Measurements from ENCODE around the gene FAM237B. TPM values are rescaled to one million over a fixed set of nuclear protein-coding genes. Genes with fewer than 3 reads are reported as not detected.
"Not testable (repeated sequence)": the region's sequence is repeated elsewhere in the genome, so short reads cannot be mapped to it uniquely, and the experiment has no call there.

FAM237B gene
- total and polyA plus RNA-seq, 2 of the 13 experiments (the other 11 are each of a cell fraction or from before 2014, with no cell fraction given): not detected

GRCh38 chr7:90334926-90335325, 13.8 kb upstream of the FAM237B start:
- intact Hi-C loops (cut with micrococcal nuclease; ENCODE audit: unreplicated experiment); H3K27me3 ChIP-seq (ENCODE audit: control insufficient read depth in 1 of 2, insufficient read depth in 2 of 2, low read length in 2 of 2); ATAC-seq; H3K27ac ChIP-seq (ENCODE audit: extremely low read length, insufficient read depth, low read length); H3K36me3 ChIP-seq (replicated peaks in 1 of 2; ENCODE audit: control insufficient read depth in 1 of 2, insufficient read depth in 2 of 2, low read length in 2 of 2); H3K4me3 ChIP-seq (replicated peaks in 1 of 3; ENCODE audit: insufficient read depth in 1 of 3, low read depth in 2 of 3, low read length in 3 of 3); CTCF ChIA-PET (ENCODE audit: low intra/inter-chr PET ratio, low total read pairs); H3K79me2 ChIP-seq (ENCODE audit: insufficient read depth, low read length); FAIRE-seq; in situ Hi-C loops (cut with HindIII; ENCODE audit: extremely low pct_ligation_motif_present, low pct_unique_long_range_greater_than_20kb); BruUV-seq (replicated peaks); H3K9ac ChIP-seq (ENCODE audit: insufficient read depth, low read depth, low read length); H3K9me3 ChIP-seq (ENCODE audit: low read length); POLR2A ChIA-PET; H3K4me2 ChIP-seq (ENCODE audit: low read depth, low read length); H4K20me1 ChIP-seq (ENCODE audit: insufficient read depth, low read length); DNase-seq (ENCODE audit: low spot score); H3K4me1 ChIP-seq (ENCODE audit: insufficient read depth, low read length): not testable (repeated sequence)
- WGBS (ENCODE audit: low lambda C conversion rate): 47% methylated on average over 2 of the region's 2 CpGs
- H2AFZ ChIP-seq (ENCODE audit: low read length): peak overlapping the region; percentile 63
- TF ChIP-seq NFYC (CRISPR knock-in tag; IDR thresholded peaks at IDR 0.05) (peak; percentile 58; the same call in 1 of the 2 replicates), NFYB (CRISPR knock-in tag; IDR thresholded peaks at IDR 0.05) (peak; percentile 60), ZMYM4 (CRISPR knock-in tag; IDR thresholded peaks at IDR 0.05) (0 out of 2 replicates have a peak, but pooled peaks have one; percentile 22)

DNA sequence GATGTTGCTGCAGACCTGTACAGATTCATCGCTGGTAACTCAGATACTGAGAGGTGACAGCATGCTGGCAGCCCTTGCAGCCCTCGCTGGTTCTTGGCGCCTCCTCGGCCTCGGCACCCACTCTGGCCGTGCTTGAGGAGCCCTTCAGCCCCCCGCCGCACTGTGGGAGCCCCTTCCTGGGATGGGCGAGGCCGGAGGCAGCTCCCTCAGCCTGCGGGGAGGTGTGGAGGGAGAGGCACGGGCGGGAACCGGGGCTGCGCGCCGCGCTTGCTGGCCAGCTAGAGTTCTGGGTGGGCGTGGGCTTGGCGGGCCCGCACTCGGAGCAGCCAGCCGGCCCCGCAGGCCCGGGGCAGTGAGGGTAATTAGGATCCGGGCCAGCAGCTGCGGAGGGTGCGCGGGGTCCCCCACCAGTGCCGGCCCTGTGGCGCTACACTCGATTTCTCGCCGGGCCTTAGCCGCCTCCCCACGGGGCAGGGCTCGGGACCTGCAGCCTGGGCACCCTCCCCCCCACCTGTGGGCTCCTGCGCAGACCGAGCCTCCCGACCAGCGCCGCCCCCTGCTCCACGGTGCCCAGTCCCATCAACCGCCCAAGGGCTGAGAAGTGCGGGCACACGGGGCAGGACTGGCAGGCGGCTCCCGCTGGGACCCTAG, 13.2 kb upstream of the FAM237B start:
- ChIA-PET POLR2A (no interaction called here), CTCF (ENCODE audit: low intra/inter-chr PET ratio, low total read pairs) (no interaction called here)
- BruUV-seq (replicated peaks): no TSS peak
- H3K4me3 ChIP-seq (replicated peaks in 1 of 3; ENCODE audit: insufficient read depth in 1 of 3, low read depth in 2 of 3, low read length in 3 of 3): no peak overlapping the region
- H3K4me1 ChIP-seq (ENCODE audit: insufficient read depth, low read length): no peaks in the 10 kb centered on the region
- intact Hi-C loops (cut with micrococcal nuclease; ENCODE audit: unreplicated experiment) (no loop called here), in situ Hi-C loops (cut with HindIII; ENCODE audit: extremely low pct_ligation_motif_present, low pct_unique_long_range_greater_than_20kb) (no loop called here)
- H3K9ac ChIP-seq (ENCODE audit: insufficient read depth, low read depth, low read length): no peak overlapping the region
- no peak for ATAC-seq
- no peaks in the 10 kb centered on the region for H3K36me3 ChIP-seq (replicated peaks in 1 of 2; ENCODE audit: control insufficient read depth in 1 of 2, insufficient read depth in 2 of 2, low read length in 2 of 2)
- no peaks in the 10 kb centered on the region for H3K27me3 ChIP-seq (ENCODE audit: control insufficient read depth in 1 of 2, insufficient read depth in 2 of 2, low read length in 2 of 2)
- no peak overlapping the region for H3K27ac ChIP-seq (ENCODE audit: extremely low read length, insufficient read depth, low read length)
- DNase-seq (ENCODE audit: low spot score): no peak
- no peaks in the 10 kb centered on the region for H3K9me3 ChIP-seq (ENCODE audit: low read length)
- 86% methylated on average over 24 of the region's 48 CpGs for WGBS (ENCODE audit: low lambda C conversion rate)
- H3K79me2 ChIP-seq (ENCODE audit: insufficient read depth, low read length): no peaks in the 10 kb centered on the region
- no peak overlapping the region for H2AFZ ChIP-seq (ENCODE audit: low read length)
- FAIRE-seq: no peak
- no peaks in the 10 kb centered on the region for H4K20me1 ChIP-seq (ENCODE audit: insufficient read depth, low read length)
- H3K4me2 ChIP-seq (ENCODE audit: low read depth, low read length): no peak overlapping the region
- no peak for TF ChIP-seq TAF15 (IDR thresholded peaks at IDR 0.05; ENCODE audit: low read depth, low read length, poor library complexity, severe bottlenecking)
- TF ChIP-seq ZNF720 (CRISPR knock-in tag; IDR thresholded peaks at IDR 0.05): no peak
- TF ChIP-seq HNRNPLL (IDR thresholded peaks at IDR 0.05; ENCODE audit: low read depth, low read length, poor library complexity, severe bottlenecking): no peak
- TF ChIP-seq ZNF563 (CRISPR knock-in tag; IDR thresholded peaks at IDR 0.05): no peak
- no peak for TF ChIP-seq REPIN1 (CRISPR knock-in tag; IDR thresholded peaks at IDR 0.05; ENCODE audit: borderline replicate concordance, low read depth)
- no peak for TF ChIP-seq SCMH1 (CRISPR knock-in tag; IDR thresholded peaks at IDR 0.05; ENCODE audit: borderline replicate concordance)
- TF ChIP-seq ZNF33B (CRISPR knock-in tag; IDR thresholded peaks at IDR 0.05): no peak
- TF ChIP-seq ZNF256 (CRISPR knock-in tag; conservative IDR thresholded peaks at IDR 0.05): no peak
- TF ChIP-seq ZNF713 (CRISPR knock-in tag; IDR thresholded peaks at IDR 0.05): no peak
- TF ChIP-seq ZFP36 (IDR thresholded peaks at IDR 0.05; ENCODE audit: borderline replicate concordance, low read depth, low read length, partially characterized antibody): no peak
- no peak for TF ChIP-seq HNRNPK (IDR thresholded peaks at IDR 0.05; ENCODE audit: low read depth, low read length, poor library complexity, severe bottlenecking)
- no peak for TF ChIP-seq ASH2L (IDR thresholded peaks at IDR 0.05; ENCODE audit: insufficient read length, low read depth, low read length)
- TF ChIP-seq, protein P1, sequence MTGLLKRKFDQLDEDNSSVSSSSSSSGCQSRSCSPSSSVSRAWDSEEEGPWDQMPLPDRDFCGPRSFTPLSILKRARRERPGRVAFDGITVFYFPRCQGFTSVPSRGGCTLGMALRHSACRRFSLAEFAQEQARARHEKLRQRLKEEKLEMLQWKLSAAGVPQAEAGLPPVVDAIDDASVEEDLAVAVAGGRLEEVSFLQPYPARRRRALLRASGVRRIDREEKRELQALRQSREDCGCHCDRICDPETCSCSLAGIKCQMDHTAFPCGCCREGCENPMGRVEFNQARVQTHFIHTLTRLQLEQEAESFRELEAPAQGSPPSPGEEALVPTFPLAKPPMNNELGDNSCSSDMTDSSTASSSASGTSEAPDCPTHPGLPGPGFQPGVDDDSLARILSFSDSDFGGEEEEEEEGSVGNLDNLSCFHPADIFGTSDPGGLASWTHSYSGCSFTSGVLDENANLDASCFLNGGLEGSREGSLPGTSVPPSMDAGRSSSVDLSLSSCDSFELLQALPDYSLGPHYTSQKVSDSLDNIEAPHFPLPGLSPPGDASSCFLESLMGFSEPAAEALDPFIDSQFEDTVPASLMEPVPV (CRISPR knock-in tag; IDR thresholded peaks at IDR 0.05): no peak
- TF ChIP-seq ZBTB7A (CRISPR knock-in tag; IDR thresholded peaks at IDR 0.05): no peak
